Measurements from ENCODE around the gene ZNF778. TPM values are rescaled to one million over a fixed set of nuclear protein-coding genes. Genes with fewer than 3 reads are reported as not detected.

ZNF778 gene
- 1 to 10 TPM; 4.9 to 7.4 TPM for total RNA-seq

GRCh38 chr16:89217388-89218191, at the start of gene ZNF778:
ZNF778 (plus strand) TSS chr16:89217703; CDS start chr16:89221128, 3,425 bp downstream.
- Mint-ChIP-seq H3K9me3 (ENCODE audit: insufficient read depth) (no peaks in the 10 kb centered on the region), H3K4me3 (peak within 1 kb of the TSS; percentile 84), H3K4me1 (ENCODE audit: low read depth) (peaks cover 16% of the 10 kb centered on the region), H3K27ac (peak within 1 kb of the TSS; percentile 79), H3K36me3 (ENCODE audit: low read depth) (peaks cover 10% of the 10 kb centered on the region), H3K27me3 (ENCODE audit: low read depth) (no peaks in the 10 kb centered on the region)
- ChIA-PET POLR2A (interaction anchor here (0.6 to 1.5 kb wide), 11 partner anchors 9 to 424 kb away, joined by 3 to 12 read pairs (median 3); partner anchors contain the start of gene SPG7), CTCF (interaction anchor here (0.6 to 1.6 kb wide), 10 partner anchors 9 to 406 kb away, joined by 3 to 9 read pairs (median 3); partner anchors contain the start of genes APRT, GALNS and TRAPPC2L)
- peak; percentile 87 for DNase-seq
- ATAC-seq: peak; percentile 86

- ChIA-PET POLR2A (no interaction called here), CTCF (interaction anchor here (2.3 kb wide), 1 partner anchor 311 kb away, joined by 7 read pairs; the partner anchor contains the start of genes GALNS and TRAPPC2L)
- Mint-ChIP-seq H3K36me3 (ENCODE audit: low read depth) (no peaks in the 10 kb centered on the region), H3K9me3 (ENCODE audit: insufficient read depth) (no peaks in the 10 kb centered on the region), H3K4me1 (ENCODE audit: low read depth) (peaks cover 11% of the 10 kb centered on the region), H3K27ac (no peak overlapping the region), H3K27me3 (ENCODE audit: low read depth) (peaks cover 5% of the 10 kb centered on the region), H3K4me3 (no peak overlapping the region)
- DNase-seq (no peak), ATAC-seq (no peak)
These were observed 48.9 kb upstream of the ZNF778 start for GRCh38 chr16:89168381-89169189.

GRCh38 chr16:89169778-89170177, 47.7 kb upstream of the ZNF778 start:
- H3K36me3 Mint-ChIP-seq (ENCODE audit: low read depth): no peaks in the 10 kb centered on the region

GRCh38 chr16:89170346-89171215, 46.9 kb upstream of the ZNF778 start:
- Mint-ChIP-seq H3K36me3 (ENCODE audit: low read depth) (no peaks in the 10 kb centered on the region), H3K27ac (peak overlapping the region; percentile 68), H3K27me3 (ENCODE audit: low read depth) (peaks cover 5% of the 10 kb centered on the region), H3K9me3 (ENCODE audit: insufficient read depth) (no peaks in the 10 kb centered on the region), H3K4me1 (ENCODE audit: low read depth) (peaks cover 11% of the 10 kb centered on the region), H3K4me3 (peak overlapping the region; percentile 55)
- DNase-seq (no peak), ATAC-seq (no peak)
- POLR2A ChIA-PET: interaction anchor here (0.5 kb wide), 1 partner anchor 17 kb away, joined by 3 read pairs; no protein-coding TSS in a partner anchor
- CTCF ChIA-PET: interaction anchor here (0.9 to 1.6 kb wide), 2 partner anchors 45 to 427 kb away, joined by 3 to 7 read pairs; no protein-coding TSS in a partner anchor

More at GRCh38 chr16:89169778-89170177, 47.7 kb upstream of the ZNF778 start:
- POLR2A ChIA-PET: no interaction called here
- DNase-seq: no peak
- Mint-ChIP-seq H3K9me3 (ENCODE audit: insufficient read depth) (no peaks in the 10 kb centered on the region), H3K27ac (no peak overlapping the region), H3K4me1 (ENCODE audit: low read depth) (peaks cover 11% of the 10 kb centered on the region), H3K27me3 (ENCODE audit: low read depth) (peaks cover 5% of the 10 kb centered on the region), H3K4me3 (no peak overlapping the region)
- CTCF ChIA-PET: interaction anchor here (1.6 kb wide), 1 partner anchor 426 kb away, joined by 3 read pairs; no protein-coding TSS in a partner anchor
- ATAC-seq: no peak

GRCh38 chr16:89171216-89172170, 46.0 kb upstream of the ZNF778 start, which contains the start of gene CDH15:
CDH15 (plus strand) TSS chr16:89171748; CDS start chr16:89171832, 84 bp downstream.
- peak within 1 kb of the TSS; percentile 68 for H3K27ac Mint-ChIP-seq
- ChIA-PET POLR2A (interaction anchor here (0.6 kb wide), 1 partner anchor 360 kb away, joined by 3 read pairs; the partner anchor contains the start of gene APRT), CTCF (interaction anchor here (0.9 to 1.6 kb wide), 2 partner anchors 44 to 428 kb away, joined by 3 to 7 read pairs; no protein-coding TSS in a partner anchor)
- no peaks in the 10 kb centered on the region for H3K9me3 Mint-ChIP-seq (ENCODE audit: insufficient read depth)
- peak; percentile 94 for DNase-seq
- peaks cover 5% of the 10 kb centered on the region for H3K27me3 Mint-ChIP-seq (ENCODE audit: low read depth)
- H3K36me3 Mint-ChIP-seq (ENCODE audit: low read depth): no peaks in the 10 kb centered on the region
- H3K4me3 Mint-ChIP-seq: peak within 1 kb of the TSS; percentile 55
- H3K4me1 Mint-ChIP-seq (ENCODE audit: low read depth): peaks cover 11% of the 10 kb centered on the region
- ATAC-seq: peak; percentile 93

- ATAC-seq (no peak), DNase-seq (no peak)
- ChIA-PET CTCF (no interaction called here), POLR2A (no interaction called here)
- Mint-ChIP-seq H3K36me3 (ENCODE audit: low read depth) (no peaks in the 10 kb centered on the region), H3K27ac (no peak overlapping the region), H3K9me3 (ENCODE audit: insufficient read depth) (no peaks in the 10 kb centered on the region), H3K27me3 (ENCODE audit: low read depth) (peaks cover 5% of the 10 kb centered on the region), H3K4me1 (ENCODE audit: low read depth) (peaks cover 11% of the 10 kb centered on the region), H3K4me3 (no peak overlapping the region)
These were observed 45.4 kb upstream of the ZNF778 start for GRCh38 chr16:89172171-89172527.

- ATAC-seq (no peak), DNase-seq (no peak)
- no peaks in the 10 kb centered on the region for H3K36me3 Mint-ChIP-seq (ENCODE audit: low read depth)
- no peak overlapping the region for H3K27ac Mint-ChIP-seq
- no peaks in the 10 kb centered on the region for H3K9me3 Mint-ChIP-seq (ENCODE audit: insufficient read depth)
- CTCF ChIA-PET: no interaction called here
- no peak overlapping the region for H3K4me3 Mint-ChIP-seq
- POLR2A ChIA-PET: no interaction called here
- H3K4me1 Mint-ChIP-seq (ENCODE audit: low read depth): peaks cover 11% of the 10 kb centered on the region
- peaks cover 5% of the 10 kb centered on the region for H3K27me3 Mint-ChIP-seq (ENCODE audit: low read depth)
These were observed 44.9 kb upstream of the ZNF778 start for GRCh38 chr16:89172528-89173173.

GRCh38 chr16:89173174-89173921, 44.2 kb upstream of the ZNF778 start:
- no peak for DNase-seq
- Mint-ChIP-seq H3K27ac (no peak overlapping the region), H3K9me3 (ENCODE audit: insufficient read depth) (no peaks in the 10 kb centered on the region), H3K4me3 (no peak overlapping the region), H3K27me3 (ENCODE audit: low read depth) (peaks cover 5% of the 10 kb centered on the region), H3K4me1 (ENCODE audit: low read depth) (peaks cover 11% of the 10 kb centered on the region), H3K36me3 (ENCODE audit: low read depth) (no peaks in the 10 kb centered on the region)
- ChIA-PET CTCF (no interaction called here), POLR2A (no interaction called here)
- ATAC-seq: no peak

- no peak overlapping the region for H3K4me3 Mint-ChIP-seq
- H3K9me3 Mint-ChIP-seq (ENCODE audit: insufficient read depth): no peaks in the 10 kb centered on the region
- peaks cover 5% of the 10 kb centered on the region for H3K27me3 Mint-ChIP-seq (ENCODE audit: low read depth)
- CTCF ChIA-PET: no interaction called here
- ATAC-seq (no peak), DNase-seq (no peak)
- H3K27ac Mint-ChIP-seq: no peak overlapping the region
- H3K4me1 Mint-ChIP-seq (ENCODE audit: low read depth): peaks cover 11% of the 10 kb centered on the region
- no peaks in the 10 kb centered on the region for H3K36me3 Mint-ChIP-seq (ENCODE audit: low read depth)
- POLR2A ChIA-PET: no interaction called here
These were observed 43.3 kb upstream of the ZNF778 start for GRCh38 chr16:89174055-89174827.
